ENCODE measurements around the gene ARID5B. TPM values are rescaled to one million over a fixed set of nuclear protein-coding genes. Genes with fewer than 3 reads are reported as not detected.
A peak's percentile ranks its signal among the peaks of the same experiment; 100 is the strongest.

The ARID5B gene
- total and polyA plus RNA-seq, 2 donors (not counting 1 experiment from before 2014, with no cell fraction given): 22.4 to 237 TPM

GRCh38 chr10:61973169-61973568 is 71.7 kb downstream of the ARID5B start:
- POLR2A ChIA-PET: no interaction called here

More at GRCh38 chr10:61973169-61973568, 71.7 kb downstream of the ARID5B start:
- Mint-ChIP-seq H3K4me3 (peak overlapping the region; percentile 29), H3K9me3 (ENCODE audit: insufficient read depth) (peaks cover 4% of the 10 kb centered on the region), H3K27ac (peak overlapping the region; percentile 77), H3K4me1 (peaks cover 72% of the 10 kb centered on the region), H3K27me3 (no peaks in the 10 kb centered on the region)
- TF ChIP-seq EZH2 (IDR thresholded peaks at IDR 0.05; ENCODE audit: borderline replicate concordance, insufficient read depth, low read depth, low read length, poor library complexity, severe bottlenecking) (no peak), CTCF (IDR thresholded peaks at IDR 0.05) (no peak)
- Histone ChIP-seq H3K9me3 (ENCODE audit: control extremely low read depth in 1 of 3, control insufficient read depth in 2 of 3, insufficient read depth in 1 of 3, low read length in 2 of 3) (peaks cover 0 to 4% (median 1%) of the 10 kb centered on the region in 3 donors), H3K27me3 (replicated peaks in 1 of 4; ENCODE audit: control extremely low read depth in 1 of 4, control insufficient read depth in 3 of 4, insufficient read depth in 4 of 4, low read length in 3 of 4) (no peaks in the 10 kb centered on the region), H3K79me2 (ENCODE audit: control insufficient read depth, insufficient read depth, low read length) (peaks cover 87% of the 10 kb centered on the region), H3K4me2 (replicated peaks; ENCODE audit: low read depth, low read length, poor library complexity, severe bottlenecking) (no peak overlapping the region), H3K4me3 (ENCODE audit: control extremely low read depth in 1 of 5, extremely low read depth in 1 of 5, insufficient read depth in 1 of 5, low read depth in 2 of 5, low read length in 4 of 5) (no peak overlapping the region), H3K4me1 (ENCODE audit: control insufficient read depth in 2 of 2, insufficient read depth in 2 of 2, low read length in 2 of 2) (peaks cover 25 to 42% of the 10 kb centered on the region in 2 donors), H4K20me1 (ENCODE audit: control insufficient read depth, insufficient read depth, low read length, poor library complexity, severe bottlenecking) (no peaks in the 10 kb centered on the region), H3K27ac (ENCODE audit: low read length in 2 of 2) (peak overlapping the region in 1 of 2 donors; percentile 53), H3K9ac (ENCODE audit: low read length) (no peak overlapping the region), H2AFZ (ENCODE audit: insufficient read depth, low read depth, low read length, poor library complexity, severe bottlenecking) (no peak overlapping the region), H3K36me3 (replicated peaks in 1 of 2; ENCODE audit: control extremely low read depth in 1 of 2, control insufficient read depth in 1 of 2, extremely low read depth in 1 of 2, insufficient read depth in 2 of 2, low read length in 1 of 2) (peaks cover 4 to 41% of the 10 kb centered on the region in 2 experiments)
- CTCF ChIA-PET: interaction anchor here (0.6 to 1.3 kb wide), 4 partner anchors 9 to 239 kb away, joined by 3 read pairs; no protein-coding TSS in a partner anchor
- WGBS (ENCODE audit: insufficient coverage): 81% methylated on average over 2 of the region's 2 CpGs
- intact Hi-C loops (cut with micrococcal nuclease): no loop called here
- no peak for DNase-seq
- ATAC-seq (ENCODE audit: low read depth): peak; percentile 28

Measured in B cell (primary cell).